IgD-negative memory B cell (primary cell): ENCODE measurements around the gene EPB41L3. TPM values are rescaled to one million over a fixed set of nuclear protein-coding genes. Genes with fewer than 3 reads are reported as not detected.
A peak's percentile ranks its signal among the peaks of the same experiment; 100 is the strongest.
"Not testable (repeated sequence)": the region's sequence is repeated elsewhere in the genome, so short reads cannot be mapped to it uniquely, and the experiment has no call there.

ENCODE experiments used
- H3K27ac Mint-ChIP-seq, 3 donors: one replicate each; pipeline ENCODE4 v1.8.0; 2020 to 2022; ENCODE audit warnings: mild to moderate bottlenecking in 3 of 3, mixed read lengths in 3 of 3, moderate library complexity in 1 of 3
- H3K27me3 Mint-ChIP-seq: one replicate; pipeline ENCODE4 v1.8.0; 2021; ENCODE audit warnings: mixed read lengths
- H3K36me3 Mint-ChIP-seq: one replicate; pipeline ENCODE4 v1.8.0; 2020; ENCODE audit warnings: mild to moderate bottlenecking, mixed read lengths
- H3K4me1 Mint-ChIP-seq, 3 donors: one replicate each; pipeline ENCODE4 v1.8.0; 2020 to 2022; ENCODE audit warnings: mixed read lengths in 3 of 3, mild to moderate bottlenecking in 1 of 3
- H3K4me3 Mint-ChIP-seq, 4 donors: one replicate each; pipeline ENCODE4 v1.8.0; 2020 to 2022; ENCODE audit warnings: mild to moderate bottlenecking in 4 of 4, mixed read lengths in 4 of 4, moderate library complexity in 3 of 4
- H3K9me3 Mint-ChIP-seq, 3 donors: one replicate each; pipeline ENCODE4 v1.8.0; 2020 to 2021; ENCODE audit warnings: mixed read lengths in 3 of 3, mild to moderate bottlenecking in 1 of 3
- polyA plus RNA-seq: library from polyadenylated mRNA; unstranded; fragments of 300-500 nt; fragmentation: Illumina TruSeq; gene quantifications from one replicate; pipeline ENCODE4 v1.2.3, GENCODE V29; 2021

Gene EPB41L3
- polyA plus RNA-seq, 1 donor from 2014 or later = 0.39 TPM

GRCh38 chr18:5518899-5519371 lies 24.9 kb downstream of the EPB41L3 start:
- Mint-ChIP-seq H3K4me1 (peaks cover 10% of the 10 kb centered on the region in 3 donors), H3K27ac (no peak overlapping the region)

GRCh38 chr18:5518179-5518770 lies 25.5 kb downstream of the EPB41L3 start:
- no peaks in the 10 kb centered on the region for H3K36me3 Mint-ChIP-seq
- H3K27me3 Mint-ChIP-seq = peaks cover 4% of the 10 kb centered on the region
- no peak overlapping the region for H3K27ac Mint-ChIP-seq
- H3K4me3 Mint-ChIP-seq = peak overlapping the region in 1 of 4 donors; percentile 37
- no peaks in the 10 kb centered on the region for H3K9me3 Mint-ChIP-seq
- peaks cover 10% of the 10 kb centered on the region in 3 donors for H3K4me1 Mint-ChIP-seq

More at GRCh38 chr18:5518899-5519371, 24.9 kb downstream of the EPB41L3 start:
- H3K4me3 Mint-ChIP-seq = no peak overlapping the region
- no peaks in the 10 kb centered on the region for H3K9me3 Mint-ChIP-seq
- H3K36me3 Mint-ChIP-seq = no peaks in the 10 kb centered on the region
- peaks cover 4% of the 10 kb centered on the region for H3K27me3 Mint-ChIP-seq

- H3K4me3 Mint-ChIP-seq = no peak overlapping the region
- no peaks in the 10 kb centered on the region for H3K36me3 Mint-ChIP-seq
- H3K4me1 Mint-ChIP-seq = peaks cover 10% of the 10 kb centered on the region in 3 donors
- peak overlapping the region in 1 of 3 donors; percentile 65 for H3K27ac Mint-ChIP-seq
- peaks cover 4% of the 10 kb centered on the region for H3K27me3 Mint-ChIP-seq
- H3K9me3 Mint-ChIP-seq = no peaks in the 10 kb centered on the region
Observed at GRCh38 chr18:5516841-5517240, 27.0 kb downstream of the EPB41L3 start.

DNA sequence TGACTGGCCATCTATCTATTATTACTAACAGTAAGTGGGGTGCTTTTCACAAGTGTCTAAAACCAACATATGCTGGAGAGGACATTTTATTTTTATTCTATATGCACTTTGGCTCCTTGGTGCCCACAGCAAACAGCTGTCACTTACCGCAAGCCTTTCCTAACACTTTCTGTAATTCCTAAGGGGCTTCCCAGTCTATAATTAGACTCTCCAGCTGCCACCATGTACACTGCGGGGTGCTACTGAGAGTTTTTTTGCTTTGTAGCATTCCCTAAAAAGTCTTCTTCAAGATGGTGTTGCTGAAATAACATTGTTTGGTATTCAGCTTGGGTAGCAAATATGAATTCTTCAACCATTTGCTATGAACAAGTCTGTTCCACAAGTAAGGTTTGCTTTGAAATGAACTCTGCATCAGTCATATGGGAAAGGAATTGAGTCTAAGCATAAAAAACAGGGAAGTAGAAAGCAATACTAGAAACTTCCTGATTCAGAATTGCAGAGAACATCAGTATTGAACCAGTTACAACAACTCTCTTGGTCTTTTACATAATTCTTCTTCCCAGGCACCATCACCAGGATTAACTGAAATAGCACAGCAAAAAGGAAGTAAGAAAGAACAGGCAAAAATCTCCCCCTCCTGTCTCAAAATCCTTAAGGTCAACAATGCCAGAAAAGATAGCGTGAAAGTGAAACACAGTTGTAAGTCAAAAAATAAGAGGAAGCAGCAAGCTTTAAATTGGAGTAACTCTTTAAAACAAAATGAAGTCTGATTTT lies 28.6 kb downstream of the EPB41L3 start:
- Mint-ChIP-seq H3K4me3 (peak overlapping the region in 3 of 4 donors; percentile 70 to 89 (median 77)), H3K36me3 (no peaks in the 10 kb centered on the region), H3K27ac (peak overlapping the region in 1 of 3 donors; percentile 34), H3K9me3 (no peaks in the 10 kb centered on the region), H3K27me3 (peaks cover 4% of the 10 kb centered on the region), H3K4me1 (peaks cover 10% of the 10 kb centered on the region in 3 donors)

DNA sequence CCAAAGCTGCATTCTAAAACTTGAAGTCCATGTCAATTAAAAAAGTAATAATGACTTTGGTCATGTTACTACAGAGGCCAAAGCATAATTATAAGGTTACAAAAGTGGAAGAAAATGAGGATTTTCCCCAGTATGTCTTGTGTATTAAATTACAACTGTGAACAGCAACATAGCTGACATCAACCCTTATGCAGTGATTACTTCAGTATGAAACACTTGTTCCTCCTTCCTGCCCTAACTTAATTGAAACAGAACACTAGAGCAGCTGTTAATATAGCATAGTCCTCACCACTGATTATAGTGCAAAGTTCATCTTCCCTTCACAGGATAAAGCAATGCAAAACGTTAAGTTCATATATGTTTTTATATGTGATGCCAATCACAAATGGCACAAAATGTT lies 29.9 kb downstream of the EPB41L3 start:
- no peaks in the 10 kb centered on the region for H3K27me3 Mint-ChIP-seq
- H3K36me3 Mint-ChIP-seq = no peaks in the 10 kb centered on the region
- H3K4me1 Mint-ChIP-seq = peaks cover 10% of the 10 kb centered on the region in 3 donors
- no peak overlapping the region for H3K27ac Mint-ChIP-seq
- H3K9me3 Mint-ChIP-seq = no peaks in the 10 kb centered on the region
- H3K4me3 Mint-ChIP-seq = no peak overlapping the region

DNA sequence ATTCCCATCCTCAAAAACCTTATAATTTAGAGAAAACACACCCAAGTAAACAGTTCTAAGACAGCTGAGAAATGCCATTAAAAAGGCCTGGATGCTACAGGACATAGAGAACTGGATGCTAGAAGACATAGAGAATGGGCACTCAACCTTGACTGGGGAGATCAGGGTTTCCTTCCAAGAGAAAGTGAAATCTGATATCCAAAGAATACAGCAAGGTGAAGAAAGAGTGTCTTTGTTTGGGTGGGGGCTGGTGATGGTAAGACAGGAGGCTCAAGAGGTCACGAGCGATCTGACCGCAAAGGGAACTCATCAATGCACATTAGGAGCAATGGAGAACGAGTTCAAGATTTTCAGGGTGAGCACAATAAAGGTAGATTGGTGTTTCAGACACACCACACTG lies 31.6 kb downstream of the EPB41L3 start:
- no peaks in the 10 kb centered on the region for H3K27me3 Mint-ChIP-seq
- H3K4me1 Mint-ChIP-seq = peaks cover 10% of the 10 kb centered on the region in 3 donors
- H3K27ac Mint-ChIP-seq = no peak overlapping the region
- no peaks in the 10 kb centered on the region for H3K36me3 Mint-ChIP-seq
- H3K9me3 Mint-ChIP-seq = no peaks in the 10 kb centered on the region
- no peak overlapping the region for H3K4me3 Mint-ChIP-seq

GRCh38 chr18:5511541-5511940 lies 32.3 kb downstream of the EPB41L3 start:
- not testable (repeated sequence) for H3K36me3 Mint-ChIP-seq, H3K27ac Mint-ChIP-seq, H3K27me3 Mint-ChIP-seq, H3K9me3 Mint-ChIP-seq, H3K4me3 Mint-ChIP-seq
- H3K4me1 Mint-ChIP-seq = peaks cover 10% of the 10 kb centered on the region in 3 donors

GRCh38 chr18:5510135-5510846 lies 33.5 kb downstream of the EPB41L3 start:
- Mint-ChIP-seq H3K9me3 (no peaks in the 10 kb centered on the region), H3K27ac (no peak overlapping the region), H3K27me3 (peaks cover 3% of the 10 kb centered on the region), H3K4me1 (peaks cover 2% of the 10 kb centered on the region in 3 donors), H3K36me3 (no peaks in the 10 kb centered on the region), H3K4me3 (no peak overlapping the region)

DNA sequence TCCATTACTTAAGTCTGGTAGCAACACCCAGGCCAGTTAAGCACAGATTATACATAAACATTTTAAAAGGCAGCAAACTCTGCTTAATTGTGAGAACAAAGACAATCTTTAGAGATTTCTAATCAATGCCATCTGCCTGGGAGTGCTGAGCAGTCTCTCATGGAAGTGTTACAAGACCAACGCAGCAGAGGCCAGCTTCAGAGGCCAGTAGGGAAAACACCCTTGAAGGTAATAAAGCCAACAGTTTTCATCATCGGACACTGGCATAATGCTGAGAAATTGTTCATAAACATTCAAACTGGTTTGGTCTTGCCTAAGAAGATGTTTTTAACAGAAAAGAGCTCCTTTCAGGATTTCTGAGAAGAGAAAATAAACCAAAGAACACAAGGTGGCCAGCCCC lies 35.0 kb downstream of the EPB41L3 start:
- no peak overlapping the region for H3K27ac Mint-ChIP-seq
- H3K4me3 Mint-ChIP-seq = no peak overlapping the region
- H3K27me3 Mint-ChIP-seq = peaks cover 3% of the 10 kb centered on the region
- no peaks in the 10 kb centered on the region for H3K4me1 Mint-ChIP-seq
- H3K9me3 Mint-ChIP-seq = no peaks in the 10 kb centered on the region
- H3K36me3 Mint-ChIP-seq = no peaks in the 10 kb centered on the region

DNA sequence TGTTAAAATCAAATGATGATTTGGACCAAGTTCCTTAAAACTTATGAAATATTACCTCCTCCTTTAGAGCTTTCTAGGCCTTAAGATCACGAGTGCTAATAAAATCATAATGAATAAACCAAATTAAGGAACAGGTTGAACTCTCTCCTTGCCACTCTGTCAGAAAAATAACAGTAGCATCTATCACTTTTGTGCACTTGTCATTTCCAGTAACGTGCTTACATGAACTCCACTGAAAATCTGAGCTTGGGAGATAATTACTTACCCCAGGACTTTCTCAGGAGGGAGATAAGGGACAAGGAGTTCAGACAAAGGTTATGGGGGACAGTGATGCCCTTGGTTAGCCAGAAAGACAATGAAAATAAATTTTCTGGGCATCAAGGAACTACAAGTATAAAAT lies 36.0 kb downstream of the EPB41L3 start:
- Mint-ChIP-seq H3K9me3 (no peaks in the 10 kb centered on the region), H3K36me3 (no peaks in the 10 kb centered on the region)

DNA sequence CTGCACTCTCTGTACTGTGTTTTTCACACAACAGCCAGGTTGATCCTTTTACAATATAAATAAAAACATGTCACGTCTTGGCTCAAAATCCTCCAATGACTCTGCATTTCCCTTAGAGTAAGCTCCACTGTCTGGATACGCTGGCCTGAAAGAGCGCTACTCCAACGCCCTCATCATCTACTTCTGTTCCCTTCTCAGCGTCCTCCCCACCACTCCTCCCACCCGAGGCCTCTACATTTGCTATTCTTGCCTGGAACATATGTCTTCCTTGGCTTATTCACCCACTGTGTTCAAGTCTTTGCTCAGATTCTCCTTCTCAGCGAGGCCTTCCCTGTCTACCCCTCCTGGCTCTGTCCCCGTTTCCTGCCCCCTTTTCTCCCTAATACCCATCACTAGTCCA lies 37.6 kb downstream of the EPB41L3 start:
- Mint-ChIP-seq H3K36me3 (no peaks in the 10 kb centered on the region), H3K27ac (no peak overlapping the region), H3K27me3 (peaks cover 3% of the 10 kb centered on the region), H3K4me1 (no peaks in the 10 kb centered on the region), H3K4me3 (no peak overlapping the region), H3K9me3 (no peaks in the 10 kb centered on the region)

More for the DNA sequence above, 36.0 kb downstream of the EPB41L3 start:
- H3K27me3 Mint-ChIP-seq = peaks cover 3% of the 10 kb centered on the region
- H3K27ac Mint-ChIP-seq = no peak overlapping the region
- no peaks in the 10 kb centered on the region for H3K4me1 Mint-ChIP-seq
- no peak overlapping the region for H3K4me3 Mint-ChIP-seq

GRCh38 chr18:5503740-5504139 lies 40.1 kb downstream of the EPB41L3 start:
- H3K9me3 Mint-ChIP-seq = no peaks in the 10 kb centered on the region
- peaks cover 3% of the 10 kb centered on the region for H3K27me3 Mint-ChIP-seq
- no peak overlapping the region for H3K4me3 Mint-ChIP-seq
- H3K36me3 Mint-ChIP-seq = no peaks in the 10 kb centered on the region
- no peak overlapping the region for H3K27ac Mint-ChIP-seq
- no peaks in the 10 kb centered on the region for H3K4me1 Mint-ChIP-seq

DNA sequence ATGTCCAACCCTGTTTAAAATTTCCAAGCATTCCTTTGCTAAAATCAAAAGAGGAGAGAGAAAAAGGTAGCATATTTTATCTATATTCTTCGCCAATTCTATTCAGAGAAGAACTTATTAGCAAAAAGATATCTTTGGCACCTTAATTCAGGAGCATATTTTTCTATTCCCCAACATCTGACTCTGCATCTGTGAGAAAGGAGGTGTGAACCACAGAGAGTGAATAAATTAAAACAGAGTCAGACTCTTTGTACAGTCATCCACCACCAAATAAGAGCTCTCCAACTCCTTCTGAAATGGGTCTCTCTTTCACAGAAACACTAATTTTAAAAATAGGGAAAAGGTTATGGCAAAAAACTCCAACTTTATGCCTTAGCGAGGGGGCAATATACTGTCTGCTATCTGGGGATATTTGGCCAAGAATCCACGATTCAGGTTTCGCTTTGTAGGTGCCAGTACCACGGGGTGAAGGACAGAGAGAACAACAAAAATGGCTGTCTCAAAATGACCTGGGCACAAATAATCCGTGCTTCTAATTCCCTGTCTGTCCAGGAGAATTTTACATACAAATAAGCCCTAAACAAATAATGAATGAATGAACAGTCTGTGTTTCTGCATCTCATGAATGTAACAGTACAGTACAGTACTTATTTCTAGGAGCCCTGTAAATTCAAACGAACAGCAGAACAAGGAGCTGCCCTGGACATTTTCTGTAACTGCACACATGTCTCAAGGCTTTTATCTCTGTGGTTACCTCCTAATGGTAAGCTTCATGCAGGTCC lies 43.4 kb downstream of the EPB41L3 start:
- no peak overlapping the region for H3K27ac Mint-ChIP-seq
- no peaks in the 10 kb centered on the region for H3K9me3 Mint-ChIP-seq
- no peaks in the 10 kb centered on the region for H3K27me3 Mint-ChIP-seq
- no peak overlapping the region for H3K4me3 Mint-ChIP-seq
- H3K4me1 Mint-ChIP-seq = no peaks in the 10 kb centered on the region
- H3K36me3 Mint-ChIP-seq = peaks cover 1% of the 10 kb centered on the region

DNA sequence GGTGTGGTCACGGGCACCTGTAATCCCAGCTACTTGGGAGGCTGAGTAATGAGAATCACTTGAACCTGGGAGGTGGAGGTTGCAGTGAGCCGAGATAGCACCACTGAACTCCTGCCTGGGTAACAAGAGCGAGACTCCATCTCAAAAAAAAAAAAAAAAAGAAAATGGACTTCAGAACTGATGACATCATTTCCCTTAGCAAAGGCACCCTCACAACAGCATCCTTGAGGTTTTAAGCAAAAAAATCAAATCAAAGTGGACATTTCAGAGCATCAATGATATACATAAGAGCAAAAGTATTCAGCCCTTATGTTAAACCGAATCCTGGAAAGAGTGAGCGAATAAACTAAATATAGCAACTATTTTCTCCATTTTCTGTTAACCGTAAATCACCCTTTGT lies 45.3 kb downstream of the EPB41L3 start:
- Mint-ChIP-seq H3K36me3 (peaks cover 1% of the 10 kb centered on the region), H3K4me3 (no peak overlapping the region), H3K4me1 (no peaks in the 10 kb centered on the region), H3K27me3 (peaks cover 4% of the 10 kb centered on the region), H3K27ac (no peak overlapping the region), H3K9me3 (no peaks in the 10 kb centered on the region)

DNA sequence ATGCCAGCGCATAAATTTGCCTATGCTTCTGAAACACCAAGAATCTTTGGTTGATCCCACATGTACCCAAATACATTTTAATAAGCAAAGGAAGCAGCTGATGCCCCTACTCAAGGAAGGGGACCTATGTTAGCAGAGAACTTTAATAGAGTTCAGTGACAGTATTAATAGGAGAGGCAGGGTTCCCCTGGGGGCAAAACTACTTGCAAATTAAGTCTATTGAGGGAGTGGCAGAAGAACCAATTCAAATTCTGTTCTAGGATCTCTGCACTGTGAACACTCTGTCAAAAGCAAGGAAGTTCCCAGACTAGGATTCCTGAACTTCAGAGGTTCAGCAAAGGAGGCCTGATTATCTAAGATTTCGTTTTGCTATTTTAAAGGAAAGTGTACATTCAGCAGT lies 47.5 kb downstream of the EPB41L3 start:
- H3K36me3 Mint-ChIP-seq = peaks cover 1% of the 10 kb centered on the region
- H3K9me3 Mint-ChIP-seq = no peaks in the 10 kb centered on the region
- H3K4me3 Mint-ChIP-seq = no peak overlapping the region
- no peaks in the 10 kb centered on the region for H3K4me1 Mint-ChIP-seq
- H3K27me3 Mint-ChIP-seq = peaks cover 4% of the 10 kb centered on the region
- no peak overlapping the region for H3K27ac Mint-ChIP-seq
